GM12892 (cell line): ENCODE data around the gene CLMN.

Experiments used
- DNase-seq: peaks from one replicate; pipeline ENCODE4 v3.0.0; 2011; ENCODE audit not compliant: insufficient read length
- FAIRE-seq: peaks from 2 replicates; lab custom pipeline; 2011; peaks lifted over from hg19 to GRCh38; lab: Jason Lieb, UNC
- POLR2A ChIP-seq: IDR thresholded peaks from 2 replicates; pipeline ENCODE4 v1.6.1; 2011; ENCODE audit warnings: low read depth, low read length, control low read depth
- POLR2AphosphoS5 ChIP-seq: IDR thresholded peaks from 2 replicates; pipeline ENCODE4 v1.6.1; 2011; ENCODE audit warnings: low read depth, low read length, control low read depth
- TAF1 ChIP-seq: IDR thresholded peaks from 2 replicates; pipeline ENCODE4 v1.6.1; 2011; ENCODE audit warnings: low read depth, mild to moderate bottlenecking, control low read depth, low read length, borderline replicate concordance

CLMN gene

DNA sequence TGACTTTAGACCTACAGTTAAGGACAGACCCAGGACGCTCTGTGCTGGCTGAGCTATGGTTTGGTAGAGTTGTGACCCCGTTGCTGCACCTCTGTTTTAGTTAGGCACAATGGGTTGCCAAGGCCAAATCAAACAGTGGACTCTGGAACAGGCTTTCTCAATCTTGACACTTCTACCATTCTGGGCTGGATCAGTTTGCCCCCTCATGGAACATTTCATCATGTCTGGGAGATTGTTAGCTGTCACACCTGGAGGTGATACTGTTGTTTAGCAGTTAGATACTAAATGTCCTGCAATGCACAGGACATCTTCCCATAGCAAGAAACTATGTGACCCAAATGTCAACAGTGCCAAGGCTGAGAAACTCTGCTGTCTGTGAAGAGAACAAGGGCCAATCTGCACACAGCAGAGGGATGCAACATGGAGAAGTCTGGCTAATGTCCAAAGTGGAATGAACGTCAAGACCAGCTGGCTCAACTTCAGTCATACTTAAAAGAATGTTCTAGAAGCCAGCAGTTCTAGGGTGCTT, 96.8 kb downstream of the CLMN start:
- TF ChIP-seq POLR2AphosphoS5 (no peak), POLR2A (no peak), TAF1 (no peak)
- DNase-seq (no peak), FAIRE-seq (no peak)

DNA sequence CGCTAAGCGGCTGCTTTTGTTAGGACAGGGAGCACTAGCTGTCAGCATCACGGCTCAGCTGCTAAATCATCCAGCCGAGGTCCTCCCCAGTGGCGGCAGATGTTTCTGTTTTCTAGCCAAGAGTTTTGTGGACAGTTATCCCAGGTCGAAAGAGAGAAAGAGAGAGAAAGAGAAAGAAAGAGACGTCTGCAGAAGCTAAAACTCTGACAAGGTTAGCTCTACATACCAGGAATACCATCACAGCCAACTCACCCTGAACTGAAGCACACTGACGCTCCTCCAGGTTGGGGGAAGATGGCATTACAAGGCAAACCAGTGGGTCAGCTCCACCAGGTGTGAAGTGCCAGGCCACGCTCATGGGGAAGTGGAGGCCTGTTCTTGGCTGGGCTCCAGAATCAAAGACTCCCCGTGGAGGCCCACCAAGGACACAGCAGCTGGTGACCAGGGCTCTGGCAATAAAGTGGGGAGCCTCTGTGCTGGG, 97.5 kb downstream of the CLMN start:
- DNase-seq (no peak), FAIRE-seq (no peak)
- no peak for TF ChIP-seq POLR2A
- no peak for TF ChIP-seq POLR2AphosphoS5
- no peak for TF ChIP-seq TAF1

DNA sequence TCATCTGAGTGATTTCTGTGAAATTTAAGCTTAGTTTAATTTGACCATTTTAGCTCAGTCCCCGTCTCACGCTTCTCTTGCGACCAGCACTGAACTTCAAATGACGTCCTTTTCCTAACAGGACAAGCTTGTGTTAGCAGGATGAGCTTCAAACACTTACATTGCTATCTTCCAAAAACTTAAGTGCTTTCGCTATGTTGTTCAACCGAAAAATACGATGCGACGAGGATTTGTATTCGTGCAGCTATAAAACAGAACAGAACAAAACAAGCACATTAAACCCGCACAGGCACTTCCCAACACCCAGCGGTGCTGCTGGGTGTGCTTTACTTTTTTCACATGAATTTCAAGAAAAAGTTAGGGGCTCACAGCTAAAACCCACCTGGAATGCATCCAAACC, 98.2 kb downstream of the CLMN start:
- FAIRE-seq (no peak), DNase-seq (no peak)
- TF ChIP-seq POLR2AphosphoS5, result no peak
- no peak for TF ChIP-seq TAF1
- no peak for TF ChIP-seq POLR2A

DNA sequence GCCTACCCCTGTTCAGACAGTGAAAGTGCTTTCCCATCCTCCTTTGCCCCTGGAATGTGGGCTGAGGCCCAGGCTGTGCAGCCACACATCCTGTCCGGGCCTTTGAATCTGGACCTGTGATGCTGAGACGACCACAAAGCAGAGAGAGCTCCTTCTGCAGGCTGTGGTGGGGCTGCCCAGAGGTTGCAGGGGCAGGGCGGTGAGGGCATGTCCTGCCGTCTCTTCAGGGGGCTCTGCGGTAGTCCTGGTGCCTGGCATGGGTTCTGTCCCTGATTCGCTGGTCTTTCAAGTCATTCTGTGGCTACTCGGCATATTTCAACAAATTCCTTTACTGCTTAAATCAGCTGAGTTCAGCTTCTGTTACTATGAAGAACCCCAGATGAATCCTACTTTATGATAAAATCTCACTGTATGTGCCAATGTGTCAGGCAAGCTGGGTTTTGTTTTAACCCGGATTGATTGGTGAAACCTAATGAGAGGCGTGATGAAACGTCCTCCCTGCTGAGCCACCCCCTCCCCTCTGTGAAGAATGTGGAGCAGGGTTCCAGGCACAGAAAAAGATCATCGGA, 99.0 kb downstream of the CLMN start:
- FAIRE-seq (no peak), DNase-seq (no peak)
- TF ChIP-seq TAF1 (no peak), POLR2AphosphoS5 (no peak), POLR2A (no peak)

GRCh38 chr14:95218472-95219193, 101.1 kb downstream of the CLMN start:
- TF ChIP-seq TAF1 (no peak), POLR2A (no peak), POLR2AphosphoS5 (no peak)
- no peak for FAIRE-seq
- DNase-seq, result no peak

GRCh38 chr14:95218006-95218405, 101.7 kb downstream of the CLMN start:
- DNase-seq (no peak), FAIRE-seq (no peak)
- TF ChIP-seq POLR2AphosphoS5, result no peak
- TF ChIP-seq POLR2A, result no peak
- no peak for TF ChIP-seq TAF1

GRCh38 chr14:95217391-95217900, 102.3 kb downstream of the CLMN start:
- FAIRE-seq (no peak), DNase-seq (no peak)
- TF ChIP-seq TAF1, result no peak
- TF ChIP-seq POLR2AphosphoS5, result no peak
- TF ChIP-seq POLR2A, result no peak

DNA sequence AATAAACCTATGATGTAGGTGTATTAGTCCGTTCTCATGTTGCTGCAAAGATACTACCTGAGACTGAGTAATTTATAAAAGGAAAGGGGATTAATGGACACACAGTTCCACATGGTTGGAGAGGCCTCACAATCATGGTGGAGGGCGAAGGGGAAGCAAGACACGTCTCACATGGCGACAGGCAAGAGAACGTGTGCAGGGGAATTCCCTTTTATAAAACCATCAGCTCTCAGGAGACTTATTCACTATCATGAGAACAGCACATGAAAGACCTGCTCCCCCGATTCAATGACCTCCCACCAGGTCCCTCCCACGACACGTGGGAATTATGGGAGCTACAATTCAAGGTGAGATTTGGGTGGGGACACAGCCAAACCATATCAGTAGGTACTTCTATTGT, 103.7 kb downstream of the CLMN start:
- DNase-seq (no peak), FAIRE-seq (peak; percentile 48)
- TF ChIP-seq POLR2AphosphoS5 (no peak), TAF1 (no peak), POLR2A (no peak)

DNA sequence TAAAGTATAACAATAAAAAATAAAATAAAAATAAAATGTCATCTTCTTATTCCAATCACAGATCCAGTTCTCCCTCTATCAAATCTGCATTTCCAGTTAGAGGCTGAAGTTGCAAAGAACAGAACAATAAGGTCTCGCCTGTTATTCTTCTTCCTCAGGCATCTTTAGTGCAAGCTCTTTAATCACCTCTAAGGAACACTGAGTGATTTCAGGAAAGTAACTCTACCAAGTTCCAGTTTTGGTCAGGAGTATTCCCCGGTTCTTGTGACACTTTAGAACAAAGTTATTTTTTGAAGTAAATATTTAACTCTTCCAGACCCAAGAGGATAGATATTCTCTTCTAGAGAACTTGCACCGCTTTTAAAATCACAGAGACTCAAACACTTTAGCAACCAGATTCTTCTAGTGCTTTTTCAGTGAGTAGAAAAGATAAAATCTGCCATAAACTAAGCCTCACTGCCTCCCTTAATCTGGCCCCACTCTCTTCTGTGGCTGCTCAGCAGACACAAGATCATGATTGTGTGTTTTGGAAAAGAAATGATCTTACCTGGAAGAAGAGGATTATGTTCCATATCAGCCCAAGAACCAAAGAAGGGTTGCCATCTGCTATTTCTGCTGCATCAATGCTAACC, 104.5 kb downstream of the CLMN start:
- no peak for FAIRE-seq
- DNase-seq, result no peak
- TF ChIP-seq TAF1, result no peak

- DNase-seq (no peak), FAIRE-seq (no peak)
- TF ChIP-seq POLR2AphosphoS5 (no peak), TAF1 (no peak), POLR2A (no peak)
Measured at GRCh38 chr14:95213774-95214173, 105.9 kb downstream of the CLMN start.

DNA sequence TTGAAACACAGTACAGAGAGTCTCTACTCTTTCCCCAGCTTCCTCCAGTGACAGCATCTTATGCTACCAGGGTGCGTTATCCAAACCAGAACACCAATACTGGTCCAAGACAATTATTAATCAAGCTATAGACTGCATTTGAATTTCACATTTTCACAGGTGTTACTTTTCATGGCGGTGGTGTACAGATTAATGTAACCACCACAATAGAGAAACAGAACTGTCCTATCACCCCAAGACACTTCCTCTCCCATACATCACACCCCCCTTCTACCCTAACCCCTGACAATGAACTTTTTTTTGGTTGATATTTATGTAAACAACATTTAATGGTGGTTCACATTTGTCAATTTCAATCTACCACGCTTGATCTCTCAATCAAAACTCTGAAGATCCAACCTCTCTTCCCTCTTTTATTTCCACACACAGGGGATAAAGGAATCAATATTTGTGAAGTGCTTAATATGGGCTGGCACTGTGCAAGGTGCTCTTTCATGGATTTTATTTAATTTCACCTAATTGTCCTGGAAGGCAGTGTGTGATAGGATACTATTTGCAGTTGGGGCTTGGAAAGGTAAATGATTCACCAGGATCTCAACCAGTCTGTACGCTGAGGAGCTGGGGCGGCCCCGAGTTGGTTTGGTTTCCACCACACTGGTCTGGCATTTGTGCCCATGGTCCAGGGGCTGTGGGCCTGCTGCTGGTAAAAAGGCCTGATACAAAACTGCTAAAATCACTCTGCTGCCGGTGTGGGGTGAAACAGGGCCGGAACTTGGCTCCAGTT, 107.8 kb downstream of the CLMN start:
- DNase-seq (no peak), FAIRE-seq (peak; percentile 38)
- TF ChIP-seq TAF1 (no peak), POLR2A (no peak), POLR2AphosphoS5 (no peak)
